HL-60 (cell line): ENCODE results near the gene APEH.

Experiments used
- DNase-seq, 2 experiments: peaks; one replicate each; pipeline ENCODE4 v3.0.0-alpha.2; 2010 to 2020; ENCODE audit warnings: low read depth in 1 of 2, low spot score in 1 of 2
- H3K27ac ChIP-seq: fragments of 250-450 bp; sonication (Bioruptor Pico); replicated peaks from 2 replicates; pipeline ENCODE4 v1.5.1; 2020; ENCODE audit warnings: mild to moderate bottlenecking, moderate library complexity
- H3K27me3 ChIP-seq: fragments of 250-450 bp; sonication (Bioruptor Pico); 2 replicates; pipeline ENCODE4 v1.5.1; 2021; ENCODE audit warnings: mild to moderate bottlenecking, moderate library complexity; ENCODE audit not compliant: insufficient read depth, poor library complexity, severe bottlenecking
- H3K4me3 ChIP-seq: replicated peaks from 2 replicates; pipeline ENCODE4 v1.5.1; 2011; ENCODE audit warnings: mild to moderate bottlenecking, control low read depth, low read length; ENCODE audit not compliant: insufficient read depth
- GABPA ChIP-seq: IDR thresholded peaks from 2 replicates; pipeline ENCODE4 v1.6.1; 2012; ENCODE audit warnings: low read depth
- POLR2AphosphoS5 ChIP-seq: IDR thresholded peaks from 2 replicates; pipeline ENCODE4 v1.6.1; 2012; ENCODE audit warnings: low read depth
- REST ChIP-seq: IDR thresholded peaks from 2 replicates; pipeline ENCODE4 v1.6.1; 2012; ENCODE audit warnings: low read depth; ENCODE audit not compliant: insufficient replicate concordance
- SPI1 ChIP-seq: IDR thresholded peaks from 2 replicates; pipeline ENCODE4 v1.6.1; 2012; ENCODE audit warnings: low read depth, mild to moderate bottlenecking, borderline replicate concordance
- TF ChIP-seq, protein P1 (sequence below): IDR thresholded peaks from one replicate; pipeline ENCODE4 v1.5.1; 2011; ENCODE audit warnings: low read length, control low read depth, inconsistent platforms; ENCODE audit not compliant: insufficient read depth

The APEH gene

DNA sequence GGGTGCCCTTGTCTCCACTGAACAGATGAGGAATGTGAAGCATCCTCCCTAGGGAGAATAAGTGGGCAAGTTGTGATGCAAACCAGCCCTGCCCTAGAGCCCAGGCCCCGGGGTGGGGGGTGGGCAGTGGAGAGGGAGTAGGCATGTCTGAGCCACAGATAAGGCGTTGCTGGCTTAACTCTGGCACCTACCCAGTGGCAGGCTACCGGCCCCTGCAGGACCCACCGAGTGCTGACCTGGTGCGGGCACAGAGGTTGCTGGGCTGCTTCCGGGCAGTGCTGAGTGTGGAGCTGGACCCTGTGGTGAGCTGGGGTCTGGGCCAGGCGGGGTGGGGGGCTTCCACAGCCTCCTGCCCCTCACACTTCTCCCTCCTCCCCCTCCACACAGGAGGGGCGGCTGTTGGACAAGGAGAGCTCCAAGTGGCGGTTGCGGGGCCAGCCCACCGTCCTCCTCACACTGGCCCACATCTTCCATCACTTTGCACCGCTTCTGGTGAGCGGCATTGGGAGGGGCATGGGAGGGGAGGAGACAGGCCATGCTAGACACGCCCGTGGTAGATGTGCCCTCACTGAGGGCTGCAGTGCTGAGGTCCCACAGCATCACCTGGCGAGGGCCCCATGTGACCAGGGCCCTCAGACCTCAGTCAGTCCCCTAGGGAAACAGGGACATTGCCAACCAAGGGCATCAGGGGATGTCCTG lies 25.3 kb downstream of the APEH start:
- no peak for TF ChIP-seq SPI1
- TF ChIP-seq GABPA, result no peak
- TF ChIP-seq, protein P1, sequence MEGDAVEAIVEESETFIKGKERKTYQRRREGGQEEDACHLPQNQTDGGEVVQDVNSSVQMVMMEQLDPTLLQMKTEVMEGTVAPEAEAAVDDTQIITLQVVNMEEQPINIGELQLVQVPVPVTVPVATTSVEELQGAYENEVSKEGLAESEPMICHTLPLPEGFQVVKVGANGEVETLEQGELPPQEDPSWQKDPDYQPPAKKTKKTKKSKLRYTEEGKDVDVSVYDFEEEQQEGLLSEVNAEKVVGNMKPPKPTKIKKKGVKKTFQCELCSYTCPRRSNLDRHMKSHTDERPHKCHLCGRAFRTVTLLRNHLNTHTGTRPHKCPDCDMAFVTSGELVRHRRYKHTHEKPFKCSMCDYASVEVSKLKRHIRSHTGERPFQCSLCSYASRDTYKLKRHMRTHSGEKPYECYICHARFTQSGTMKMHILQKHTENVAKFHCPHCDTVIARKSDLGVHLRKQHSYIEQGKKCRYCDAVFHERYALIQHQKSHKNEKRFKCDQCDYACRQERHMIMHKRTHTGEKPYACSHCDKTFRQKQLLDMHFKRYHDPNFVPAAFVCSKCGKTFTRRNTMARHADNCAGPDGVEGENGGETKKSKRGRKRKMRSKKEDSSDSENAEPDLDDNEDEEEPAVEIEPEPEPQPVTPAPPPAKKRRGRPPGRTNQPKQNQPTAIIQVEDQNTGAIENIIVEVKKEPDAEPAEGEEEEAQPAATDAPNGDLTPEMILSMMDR, result no peak
- no peak for TF ChIP-seq REST
- no peak overlapping the region for H3K27ac ChIP-seq
- no peaks in the 10 kb centered on the region for H3K27me3 ChIP-seq
- no peak overlapping the region for H3K4me3 ChIP-seq
- DNase-seq, result no peak

DNA sequence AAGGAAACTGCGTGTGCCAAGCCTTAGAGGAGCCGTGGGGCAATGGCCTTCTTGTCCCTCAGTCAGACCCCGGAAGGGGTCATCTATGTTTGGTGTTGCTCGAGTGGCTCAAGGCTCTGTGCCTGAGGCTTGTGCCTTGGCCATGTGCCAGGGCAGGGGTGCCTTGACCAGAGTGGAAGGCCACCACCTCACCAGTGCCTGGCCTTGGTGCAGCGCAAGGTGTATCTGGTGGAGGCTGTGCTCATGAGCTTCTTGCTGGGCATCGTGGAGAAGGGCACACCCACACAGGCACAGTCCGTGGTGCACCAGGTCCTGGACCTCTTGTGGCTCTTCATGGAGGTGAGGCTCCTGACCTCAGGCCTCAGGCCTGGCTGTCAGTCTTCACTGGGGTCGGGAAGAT lies 25.9 kb downstream of the APEH start:
- TF ChIP-seq POLR2AphosphoS5 (no peak), SPI1 (no peak), GABPA (no peak), REST (no peak)
- TF ChIP-seq, protein P1, result no peak
- no peak for DNase-seq

DNA sequence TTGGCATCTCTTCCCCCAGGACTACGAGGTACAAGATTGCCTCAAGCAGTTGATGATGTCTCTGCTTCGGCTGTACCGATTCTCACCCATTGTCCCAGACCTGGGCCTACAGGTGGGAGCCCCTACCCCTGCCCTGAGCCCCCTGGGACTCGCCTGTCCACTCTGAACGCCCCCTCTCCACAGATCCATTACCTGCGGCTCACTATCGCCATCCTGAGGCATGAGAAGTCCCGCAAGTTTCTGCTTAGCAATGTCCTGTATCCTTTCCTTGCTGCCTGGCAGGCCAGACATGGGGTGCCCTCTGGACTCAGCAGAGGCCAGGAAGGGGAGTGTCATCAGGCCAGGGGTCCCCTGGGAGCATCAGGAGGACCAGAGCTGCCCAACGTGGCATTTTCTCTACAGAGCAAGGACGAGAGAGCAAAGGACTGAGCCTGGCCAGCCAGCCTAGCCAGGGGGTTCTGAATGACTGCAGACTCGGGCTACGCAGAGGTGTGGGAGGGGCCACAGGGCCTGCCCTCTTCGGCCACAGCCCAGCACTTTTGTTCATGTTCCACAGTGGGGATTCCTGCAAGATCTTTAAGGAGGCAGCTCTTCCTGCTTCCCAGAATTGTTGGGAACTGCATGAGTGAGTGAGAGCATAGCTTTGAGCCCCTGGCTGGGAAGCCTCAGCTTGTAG lies 26.4 kb downstream of the APEH start:
- H3K27me3 ChIP-seq, result no peaks in the 10 kb centered on the region
- H3K27ac ChIP-seq, result no peak overlapping the region
- H3K4me3 ChIP-seq, result no peak overlapping the region
- no peak for TF ChIP-seq SPI1
- TF ChIP-seq GABPA, result no peak
- TF ChIP-seq REST, result no peak
- TF ChIP-seq POLR2AphosphoS5, result no peak
- TF ChIP-seq, protein P1, result no peak
- no peak for DNase-seq

More for the DNA sequence above, 25.9 kb downstream of the APEH start:
- H3K4me3 ChIP-seq, result no peak overlapping the region
- H3K27me3 ChIP-seq, result no peaks in the 10 kb centered on the region
- no peak overlapping the region for H3K27ac ChIP-seq
